B cell (primary cell): ENCODE measurements around the gene NSD1.

Source experiments
- CTCF ChIP-seq: fragments of 200-600 bp; IDR thresholded peaks from one replicate; pipeline ENCODE4 v1.8.0; 2022; ENCODE audit warnings: antibody characterized with exemption, mild to moderate bottlenecking
- EZH2 ChIP-seq: IDR thresholded peaks from 2 replicates; pipeline ENCODE4 v1.6.1; 2012; ENCODE audit warnings: borderline replicate concordance, low read depth, mild to moderate bottlenecking, moderate library complexity, low read length; ENCODE audit not compliant: insufficient read depth, poor library complexity, severe bottlenecking

DNA sequence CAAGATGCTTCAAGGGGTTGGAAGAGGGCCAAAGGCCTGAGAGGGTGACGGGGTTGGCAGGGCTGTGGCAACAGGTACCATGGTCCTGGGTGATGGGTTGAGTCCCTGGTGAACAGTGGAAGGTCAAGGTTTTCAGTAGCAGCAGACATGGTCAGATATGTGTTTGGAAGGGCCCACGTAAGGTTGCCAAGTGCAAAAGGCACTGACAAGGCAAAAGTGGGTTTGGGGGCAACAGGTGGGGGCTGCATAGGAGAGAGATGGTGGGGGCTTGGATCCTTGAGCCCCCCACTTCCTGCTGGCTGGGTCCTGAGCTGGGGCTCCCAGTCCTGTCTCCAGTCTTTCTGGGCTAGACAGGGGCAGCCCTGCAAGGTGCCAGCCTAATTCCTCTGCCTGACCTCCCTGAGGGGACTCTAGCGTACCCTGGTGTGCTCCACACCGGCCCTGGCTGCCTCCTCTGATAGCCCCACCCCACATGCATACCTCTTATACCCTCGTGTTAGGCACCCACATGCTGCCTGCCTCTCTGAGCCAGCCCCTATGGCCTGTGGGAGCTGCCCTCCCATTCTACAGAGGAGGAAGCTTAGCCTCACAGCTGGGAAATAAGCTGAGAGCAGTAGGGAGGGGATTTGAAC lies 20.9 kb upstream of the NSD1 start:
- TF ChIP-seq CTCF: no peak
- TF ChIP-seq EZH2: no peak
